Measurements from ENCODE around the gene LRRC51.

The LRRC51 gene

GRCh38 chr11:72069787-72070251 lies 10.8 kb upstream of the LRRC51 start:
- DNase-seq (ENCODE audit: low spot score), result peak; percentile 71

- DNase-seq (ENCODE audit: low spot score), result no peak
Measured at GRCh38 chr11:72070491-72070890, 10.2 kb upstream of the LRRC51 start.

- DNase-seq (ENCODE audit: low spot score), result no peak
Measured at GRCh38 chr11:72072348-72072747, 8.3 kb upstream of the LRRC51 start.

GRCh38 chr11:72075109-72075508 lies 5.5 kb upstream of the LRRC51 start:
- peak; percentile 63 for DNase-seq (ENCODE audit: low spot score)

GRCh38 chr11:72075756-72076155 lies 4.9 kb upstream of the LRRC51 start:
- DNase-seq (ENCODE audit: low spot score), result no peak

- no peak for DNase-seq (ENCODE audit: low spot score)
Measured at GRCh38 chr11:72078477-72078876, 2.2 kb upstream of the LRRC51 start.

GRCh38 chr11:72079819-72080325 lies 778 bp upstream of the LRRC51 start:
- DNase-seq (ENCODE audit: low spot score), result no peak

- DNase-seq (ENCODE audit: low spot score), result no peak
Measured at GRCh38 chr11:72081184-72081644, 564 bp downstream of the LRRC51 start.

GRCh38 chr11:72081821-72082453 lies 1.3 kb downstream of the LRRC51 start:
- no peak for DNase-seq (ENCODE audit: low spot score)

GRCh38 chr11:72083414-72083813 lies 2.8 kb downstream of the LRRC51 start:
- DNase-seq (ENCODE audit: low spot score), result no peak

- no peak for DNase-seq (ENCODE audit: low spot score)
Measured at GRCh38 chr11:72084076-72084475, 3.4 kb downstream of the LRRC51 start.

GRCh38 chr11:72084965-72085364 lies 4.3 kb downstream of the LRRC51 start:
- DNase-seq (ENCODE audit: low spot score), result peak; percentile 36

- peak; percentile 97 for DNase-seq (ENCODE audit: low spot score)
Measured at GRCh38 chr11:72085621-72086351, 5.1 kb downstream of the LRRC51 start.

- DNase-seq (ENCODE audit: low spot score), result no peak
Measured at GRCh38 chr11:72088076-72088808, 7.6 kb downstream of the LRRC51 start.

GRCh38 chr11:72091292-72091691 lies 10.6 kb downstream of the LRRC51 start:
- DNase-seq (ENCODE audit: low spot score), result peak; percentile 92

- no peak for DNase-seq (ENCODE audit: low spot score)
Measured at GRCh38 chr11:72098741-72099140, 18.1 kb downstream of the LRRC51 start.

GRCh38 chr11:72100009-72100408 lies 19.4 kb downstream of the LRRC51 start:
- DNase-seq (ENCODE audit: low spot score), result no peak

- DNase-seq (ENCODE audit: low spot score), result no peak
Measured at GRCh38 chr11:72100462-72100861, 19.8 kb downstream of the LRRC51 start.

- DNase-seq (ENCODE audit: low spot score), result no peak
Measured at GRCh38 chr11:72102162-72102561, 21.5 kb downstream of the LRRC51 start.

GRCh38 chr11:72102631-72102945 lies 21.9 kb downstream of the LRRC51 start:
- no peak for DNase-seq (ENCODE audit: low spot score)

- DNase-seq (ENCODE audit: low spot score), result peak; percentile 98
Measured at GRCh38 chr11:72102946-72103753, 22.5 kb downstream of the LRRC51 start, which contains the start of gene LAMTOR1. LAMTOR1 (minus strand) TSS chr11:72103297; CDS start chr11:72103224, 73 bp downstream.

- DNase-seq (ENCODE audit: low spot score), result peak; percentile 27
Measured at GRCh38 chr11:72103754-72104167, 23.1 kb downstream of the LRRC51 start.
